HG02763 (cell line): ENCODE results near the gene CLCNKA.
"Not testable (repeated sequence)": the region's sequence is repeated elsewhere in the genome, so short reads cannot be mapped to it uniquely, and the experiment has no call there.

Source experiments
- ATAC-seq: cut with Tn5 transposase; IDR thresholded peaks from one replicate; pipeline ENCODE4 v1.9.1; 2021; ENCODE audit warnings: mild to moderate bottlenecking, moderate library complexity; ENCODE audit not compliant: unreplicated experiment

Gene CLCNKA

DNA sequence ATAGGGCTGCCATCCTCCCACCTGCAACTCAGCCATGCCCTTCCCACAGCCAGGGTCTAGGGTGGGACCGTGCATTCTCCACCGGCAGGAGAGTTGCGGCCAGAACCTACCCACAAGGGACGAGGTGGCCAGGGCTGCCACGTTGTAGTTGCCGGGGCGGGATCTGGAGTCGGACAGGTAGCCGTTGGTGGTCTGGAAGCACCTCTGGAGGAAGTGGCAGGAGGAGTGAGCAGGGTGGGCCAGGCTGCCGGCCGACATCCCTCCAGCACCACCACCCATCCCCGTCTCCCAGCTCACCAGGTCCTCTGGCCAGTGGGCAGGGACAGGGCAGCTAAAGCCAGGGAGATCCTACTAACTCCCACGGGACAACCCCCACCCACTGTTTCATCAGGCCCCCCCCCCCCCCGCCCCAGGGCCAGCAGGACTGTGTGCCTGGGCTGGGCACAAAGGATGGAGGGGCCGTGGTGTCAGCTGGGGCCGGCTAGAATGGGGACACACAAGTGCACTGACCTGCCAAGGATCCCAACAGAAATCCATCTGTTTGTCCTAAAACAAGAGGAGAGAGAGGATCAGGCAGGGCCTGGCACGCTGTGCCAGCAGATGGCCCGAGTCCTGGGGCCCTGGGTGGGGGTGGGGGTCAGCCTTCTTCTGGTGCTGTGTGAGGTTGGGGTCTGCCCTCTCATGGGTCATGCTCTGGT is 40.3 kb downstream of the CLCNKA start:
- ATAC-seq = not testable (repeated sequence)

DNA sequence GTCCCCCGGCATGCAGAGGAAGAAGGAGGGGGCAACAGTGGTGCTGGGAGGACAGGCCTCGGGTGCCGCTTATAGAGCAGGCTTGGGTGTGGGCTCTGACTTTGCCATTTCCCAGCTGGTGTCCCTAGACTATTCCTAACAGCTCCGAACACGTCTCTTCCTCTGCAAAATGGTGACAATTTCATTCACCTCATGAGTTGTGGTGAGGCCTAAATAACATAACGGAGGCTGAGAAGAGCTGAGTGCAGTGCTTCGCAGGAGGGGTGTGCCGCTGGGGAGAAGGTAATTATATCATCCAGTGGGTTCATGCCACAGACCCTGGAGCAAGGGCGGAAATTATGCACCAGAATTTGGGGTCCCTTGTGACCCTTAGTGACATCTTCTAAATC is 40.8 kb downstream of the CLCNKA start:
- ATAC-seq = not testable (repeated sequence)

DNA sequence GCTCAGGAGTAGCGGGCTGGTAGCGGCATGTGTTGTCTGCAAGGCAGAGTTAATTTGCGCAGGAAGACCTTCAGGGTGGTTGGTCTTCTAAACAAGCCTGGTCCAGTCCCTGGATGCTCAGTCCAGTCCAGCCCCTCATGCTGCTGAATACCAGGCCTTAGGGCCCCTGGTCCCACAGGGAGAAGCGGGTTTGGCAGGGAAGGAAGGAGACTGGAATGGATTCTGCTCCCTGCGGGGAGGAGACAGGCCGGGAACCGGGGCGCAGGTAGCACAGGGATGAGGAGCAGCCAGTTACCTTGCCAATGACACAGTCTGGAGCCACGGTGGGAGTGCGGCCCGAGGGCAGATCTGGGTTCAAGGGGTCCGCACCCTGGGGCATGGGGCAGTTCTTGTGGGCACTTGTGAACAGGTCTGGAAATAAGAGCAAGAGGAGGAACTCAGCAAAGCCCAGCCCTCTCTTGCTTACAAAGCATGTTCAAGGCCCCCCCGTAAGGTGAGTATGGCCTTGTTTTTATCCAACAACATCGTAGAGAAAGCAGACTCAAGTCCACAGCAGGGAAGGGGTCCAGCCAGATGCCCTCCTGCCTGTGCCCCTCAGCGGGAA is 41.5 kb downstream of the CLCNKA start:
- ATAC-seq = no peak

GRCh38 chr1:16063921-16064320 is 42.1 kb downstream of the CLCNKA start:
- ATAC-seq = no peak

- no peak for ATAC-seq
These were observed 42.9 kb downstream of the CLCNKA start for GRCh38 chr1:16064536-16065268.

GRCh38 chr1:16065269-16065576 is 43.4 kb downstream of the CLCNKA start:
- ATAC-seq = no peak

DNA sequence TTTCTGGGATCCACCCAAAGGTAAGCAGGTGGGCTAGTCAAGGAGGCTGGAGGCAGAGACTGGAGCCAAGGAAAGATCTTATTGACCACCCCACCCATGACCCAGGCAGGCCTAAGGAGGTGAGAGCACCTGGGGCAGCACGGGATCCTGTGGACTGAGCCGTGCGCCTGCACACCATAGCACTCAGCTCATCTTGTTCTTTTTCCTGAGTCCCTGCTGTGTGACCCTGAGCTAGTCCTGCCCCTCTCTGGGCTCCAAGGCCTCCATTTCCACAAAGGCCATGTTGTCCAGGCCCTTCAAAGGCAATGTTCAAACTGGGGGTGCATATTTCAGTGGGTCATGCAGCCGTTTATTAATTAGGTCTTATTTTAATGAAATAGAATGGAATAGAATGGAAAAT is 44.4 kb downstream of the CLCNKA start:
- ATAC-seq = no peak

GRCh38 chr1:16067127-16067768 is 45.4 kb downstream of the CLCNKA start:
- ATAC-seq = no peak

DNA sequence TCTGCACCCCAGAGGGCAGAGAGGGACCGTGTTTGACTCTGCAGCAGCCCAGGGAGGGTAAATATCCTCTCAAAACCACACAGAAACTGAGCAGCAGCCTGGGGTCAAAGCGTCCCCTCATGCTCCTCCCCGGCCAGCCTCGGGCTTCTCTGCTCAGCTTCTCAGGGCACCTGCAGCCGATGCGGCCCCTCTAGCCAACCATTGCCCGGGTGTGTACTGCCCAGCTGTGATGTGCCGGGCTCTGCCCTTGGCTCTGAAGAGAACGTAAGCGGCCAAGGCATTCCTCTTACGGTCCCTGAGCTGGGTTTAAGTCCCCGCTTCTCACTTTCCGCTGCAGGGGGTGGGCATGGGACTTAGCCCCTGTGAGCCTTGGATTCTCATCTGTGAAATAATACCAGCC is 46.1 kb downstream of the CLCNKA start:
- ATAC-seq = no peak

DNA sequence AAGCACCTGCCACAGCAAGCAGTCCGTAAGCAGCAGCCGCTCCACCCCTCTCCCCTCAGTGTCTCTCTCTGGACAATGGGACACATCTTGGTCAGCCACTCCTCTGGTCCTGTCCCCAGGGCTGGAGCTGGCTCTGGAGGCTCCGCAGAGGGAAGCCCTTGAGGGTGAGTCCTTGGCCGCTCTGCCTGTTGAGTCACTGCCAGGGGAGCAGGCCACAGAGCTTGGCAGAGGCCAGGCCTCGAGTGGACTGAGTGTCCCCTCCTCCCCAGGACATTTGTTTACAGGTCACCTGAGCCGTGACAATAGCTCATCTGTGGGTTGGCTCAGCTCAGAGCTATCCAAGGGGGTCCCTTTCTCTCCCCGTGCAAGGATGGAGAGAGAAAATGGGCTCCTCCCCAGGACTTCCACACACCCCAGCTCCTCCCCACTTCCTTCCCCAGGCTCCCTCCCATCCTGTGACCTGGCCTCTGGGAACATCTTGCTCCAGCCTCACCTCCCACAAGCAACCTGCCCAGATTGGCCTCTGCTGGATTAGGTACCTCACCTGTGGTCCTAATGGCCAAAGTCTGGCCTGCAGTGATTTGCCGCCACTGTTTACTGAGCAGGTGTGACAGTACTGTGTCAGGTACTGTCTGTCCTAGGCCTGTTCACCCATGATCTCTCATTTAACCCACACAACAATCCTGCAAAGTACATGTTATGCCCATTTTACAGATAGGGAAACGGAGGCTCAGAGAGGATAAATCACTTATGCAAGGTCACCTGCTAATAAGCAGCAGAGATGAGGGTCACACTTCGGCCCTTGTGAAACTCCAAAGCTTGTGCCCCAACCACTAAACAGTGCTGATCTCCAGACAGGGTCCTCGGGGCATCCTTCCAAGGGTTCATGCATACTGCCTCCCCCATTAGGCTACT is 46.8 kb downstream of the CLCNKA start:
- no peak for ATAC-seq

DNA sequence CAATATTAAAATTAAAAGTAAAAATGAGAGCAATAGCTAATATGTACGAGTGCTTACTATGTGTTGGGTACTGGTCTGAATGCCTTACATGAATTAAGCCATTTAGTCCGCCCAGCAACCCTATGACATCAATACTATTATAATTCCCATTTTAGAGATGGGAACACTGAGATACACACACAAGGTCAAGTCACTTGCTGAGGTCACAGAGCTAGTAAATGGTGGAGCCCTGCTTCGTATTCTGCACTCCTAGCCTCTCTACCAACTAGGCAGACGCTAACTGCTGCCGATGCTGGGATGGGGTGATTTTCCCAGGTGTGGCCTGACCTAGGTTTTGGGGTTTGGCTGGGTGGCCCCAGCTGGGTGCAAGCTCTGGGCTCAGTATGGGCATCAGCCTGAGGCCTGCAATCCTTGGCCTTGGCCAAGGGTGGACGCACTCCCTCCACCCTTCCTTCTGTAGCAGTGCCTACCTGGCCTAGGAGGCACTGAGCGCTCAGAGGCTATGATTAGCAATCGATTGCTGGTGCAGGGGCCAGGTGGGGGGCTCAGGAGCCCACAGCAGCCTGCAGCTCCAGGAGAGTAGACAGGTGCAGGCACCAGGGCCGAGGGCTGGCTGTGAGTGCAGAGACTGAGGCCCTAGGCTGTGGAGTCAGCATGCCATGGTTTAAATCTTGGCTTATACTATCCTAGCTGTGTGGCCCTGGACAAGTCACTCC is 49.0 kb downstream of the CLCNKA start:
- ATAC-seq = no peak

DNA sequence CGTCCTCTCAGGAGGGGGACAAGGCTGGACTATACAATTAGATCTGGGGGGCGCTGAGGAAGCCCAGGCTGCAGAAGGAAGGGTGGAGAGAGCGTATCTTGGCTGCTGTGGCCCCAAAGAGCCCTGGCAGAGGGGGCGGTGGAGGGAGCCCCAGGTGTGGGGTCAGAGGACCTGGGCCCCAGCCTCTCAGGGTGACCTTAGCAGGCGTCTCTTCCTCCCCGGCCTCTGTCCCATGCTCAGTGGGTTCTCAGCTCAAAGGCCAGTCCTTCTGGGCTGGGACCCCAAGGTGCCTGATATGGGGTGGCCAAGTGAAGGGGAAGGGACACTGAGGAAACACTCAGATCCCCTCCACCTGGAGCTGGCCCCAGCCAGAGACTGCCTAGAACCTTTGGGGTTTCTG is 49.8 kb downstream of the CLCNKA start:
- no peak for ATAC-seq

- no peak for ATAC-seq
These were observed 50.3 kb downstream of the CLCNKA start for GRCh38 chr1:16072095-16072494.

GRCh38 chr1:16072616-16073484 is 51.0 kb downstream of the CLCNKA start:
- no peak for ATAC-seq

DNA sequence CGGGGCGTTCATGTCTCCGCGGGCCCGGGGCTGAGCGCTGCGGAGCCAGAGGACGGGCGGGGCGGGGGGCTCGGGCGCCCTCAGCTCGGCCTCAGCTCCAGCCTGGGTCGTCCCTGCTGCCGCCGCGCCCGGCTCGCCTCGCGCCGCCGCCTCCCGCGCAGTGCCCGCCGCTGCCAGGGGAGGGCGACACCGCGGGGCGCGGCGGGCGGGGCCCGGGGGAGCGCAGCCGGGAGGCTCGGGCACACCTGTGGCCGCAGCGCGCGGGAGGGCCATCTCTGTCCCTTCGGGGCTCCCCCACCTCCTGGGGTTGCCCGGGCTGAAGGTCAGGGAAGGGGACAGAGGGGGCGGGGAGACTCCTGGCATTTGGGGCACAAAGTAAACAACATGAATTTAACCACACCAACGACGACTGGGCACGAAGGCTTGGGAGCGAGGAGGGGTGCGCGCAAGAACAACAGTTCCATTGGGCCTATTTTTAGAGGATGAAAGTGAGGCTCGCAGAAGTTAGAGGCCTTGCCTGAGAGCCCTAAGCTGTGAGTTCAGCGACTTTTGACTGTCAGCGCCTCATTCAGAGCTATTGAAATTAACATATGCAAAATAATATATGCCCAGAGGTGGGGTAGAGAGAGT is 51.8 kb downstream of the CLCNKA start, which contains the start of gene FAM131C:
TSS of gene FAM131C (minus strand) at position 162 of the 630 bp plus-strand sequence. CDS start 209 bp downstream, outside the sequence.
- no peak for ATAC-seq

GRCh38 chr1:16074217-16074616 is 52.4 kb downstream of the CLCNKA start:
- ATAC-seq = no peak

DNA sequence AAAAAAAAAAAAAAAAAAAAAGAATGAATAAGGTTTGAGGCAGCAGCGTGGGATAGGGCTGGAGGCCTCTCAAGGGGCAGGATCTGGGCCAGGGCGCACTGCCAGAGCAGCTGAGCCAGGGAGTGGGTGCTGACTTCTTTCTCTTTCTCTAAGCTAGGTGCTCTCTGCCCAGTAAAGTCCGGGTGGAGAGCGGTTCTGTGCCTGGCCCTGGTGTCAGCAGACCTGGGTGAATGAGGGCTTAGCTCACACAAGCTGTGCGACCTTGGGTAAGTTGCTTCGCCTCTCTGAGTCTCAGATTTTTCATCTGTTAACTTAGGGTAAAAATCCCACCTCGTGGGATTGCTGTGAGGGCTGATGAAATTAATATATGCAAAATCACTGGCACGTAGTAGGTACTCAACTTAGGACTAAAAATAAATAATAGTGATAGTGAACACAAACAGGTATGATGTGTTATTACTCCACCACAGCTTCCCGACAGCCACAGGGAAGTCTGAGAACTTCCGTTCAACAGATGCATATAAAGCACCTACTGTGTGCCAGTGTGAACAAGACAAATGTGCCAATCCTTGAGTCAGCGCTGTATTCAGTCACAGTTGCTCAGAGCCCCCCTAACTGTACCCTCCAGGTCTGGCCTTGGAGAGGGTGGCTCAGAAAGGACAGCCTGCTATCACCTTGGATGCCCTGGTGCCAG is 53.6 kb downstream of the CLCNKA start:
- no peak for ATAC-seq
